ENCODE data around the gene GTPBP3.

DNA sequence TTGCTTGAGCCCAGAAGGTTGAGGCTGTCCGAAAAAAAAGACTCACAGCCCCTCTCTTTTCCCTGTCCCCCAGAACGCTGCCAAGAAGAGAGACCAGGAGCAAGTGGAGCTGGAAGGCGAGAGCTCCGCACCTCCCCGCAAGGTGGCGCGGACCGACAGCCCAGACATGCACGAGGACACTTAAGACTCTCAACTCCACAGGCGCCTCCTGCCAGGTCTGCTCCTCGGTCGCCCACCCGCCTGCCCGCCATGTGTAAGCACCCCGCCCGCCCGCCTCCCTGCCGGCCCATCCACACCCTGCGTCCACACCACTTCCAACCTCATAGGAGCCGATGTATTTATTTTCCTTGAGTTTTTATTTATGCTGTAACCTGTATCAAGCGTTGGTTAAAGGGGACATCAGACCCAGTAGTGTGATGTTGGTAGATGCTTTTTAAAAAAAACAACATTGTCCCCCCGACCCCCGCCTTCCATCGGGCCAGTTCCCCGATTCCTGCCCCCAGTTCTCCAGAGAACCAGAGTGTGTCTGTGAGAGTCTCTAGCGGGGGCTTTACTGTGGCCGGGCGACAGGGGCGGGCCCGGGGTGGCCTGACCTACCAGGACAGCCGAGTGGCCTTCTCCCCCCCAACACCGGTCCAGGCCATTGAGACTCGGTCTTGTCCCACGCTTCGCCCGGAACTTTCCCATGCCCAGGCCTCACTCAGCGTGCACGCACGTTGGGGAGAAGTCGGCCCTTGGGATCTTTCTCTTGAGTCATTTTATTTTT, 17.7 kb upstream of the GTPBP3 start:
- no peak for TF ChIP-seq EZH2phosphoT487 (IDR thresholded peaks at IDR 0.05; ENCODE audit: insufficient read depth, low read depth)
- no peak for TF ChIP-seq EZH2 (IDR thresholded peaks at IDR 0.05; ENCODE audit: insufficient read depth, poor library complexity, severe bottlenecking)

All from GM23248 (cell line).